Fibroblast of pulmonary artery (primary cell): ENCODE data around the gene IFI30.

Experiments
- DNase-seq: peaks from one replicate; pipeline ENCODE4 v3.0.0-alpha.2; 2010; ENCODE audit warnings: low read depth
- H3K4me3 ChIP-seq: replicated peaks from 2 replicates; pipeline ENCODE4 v1.5.1; 2011; ENCODE audit warnings: low read depth, mild to moderate bottlenecking, control low read depth, low read length, moderate library complexity
- TF ChIP-seq, protein P1 (sequence below): IDR thresholded peaks from 2 replicates; pipeline ENCODE4 v1.5.1; 2011; ENCODE audit warnings: mild to moderate bottlenecking, control low read depth, low read length, inconsistent platforms; ENCODE audit errors: missing control alignments

Gene IFI30

DNA sequence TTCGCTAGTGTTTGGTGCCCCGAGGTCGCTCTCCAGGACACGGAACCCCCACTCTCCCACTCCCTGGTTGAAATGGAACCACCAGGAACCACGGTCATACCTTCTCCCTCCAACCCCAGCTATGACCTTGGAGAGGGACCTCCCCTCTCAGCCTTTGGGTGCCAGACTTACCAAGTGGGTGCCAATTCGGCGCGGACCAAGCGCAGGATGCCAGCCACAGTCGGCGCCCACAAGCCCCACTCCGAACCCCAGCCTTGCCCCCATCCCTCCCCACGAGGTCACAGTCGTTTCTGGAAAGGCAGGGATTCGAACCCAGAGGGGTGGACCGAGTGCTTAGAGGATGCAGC lies 51.7 kb downstream of the IFI30 start:
- no peak for DNase-seq
- TF ChIP-seq, protein P1, sequence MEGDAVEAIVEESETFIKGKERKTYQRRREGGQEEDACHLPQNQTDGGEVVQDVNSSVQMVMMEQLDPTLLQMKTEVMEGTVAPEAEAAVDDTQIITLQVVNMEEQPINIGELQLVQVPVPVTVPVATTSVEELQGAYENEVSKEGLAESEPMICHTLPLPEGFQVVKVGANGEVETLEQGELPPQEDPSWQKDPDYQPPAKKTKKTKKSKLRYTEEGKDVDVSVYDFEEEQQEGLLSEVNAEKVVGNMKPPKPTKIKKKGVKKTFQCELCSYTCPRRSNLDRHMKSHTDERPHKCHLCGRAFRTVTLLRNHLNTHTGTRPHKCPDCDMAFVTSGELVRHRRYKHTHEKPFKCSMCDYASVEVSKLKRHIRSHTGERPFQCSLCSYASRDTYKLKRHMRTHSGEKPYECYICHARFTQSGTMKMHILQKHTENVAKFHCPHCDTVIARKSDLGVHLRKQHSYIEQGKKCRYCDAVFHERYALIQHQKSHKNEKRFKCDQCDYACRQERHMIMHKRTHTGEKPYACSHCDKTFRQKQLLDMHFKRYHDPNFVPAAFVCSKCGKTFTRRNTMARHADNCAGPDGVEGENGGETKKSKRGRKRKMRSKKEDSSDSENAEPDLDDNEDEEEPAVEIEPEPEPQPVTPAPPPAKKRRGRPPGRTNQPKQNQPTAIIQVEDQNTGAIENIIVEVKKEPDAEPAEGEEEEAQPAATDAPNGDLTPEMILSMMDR, result no peak
- H3K4me3 ChIP-seq, result no peak overlapping the region

DNA sequence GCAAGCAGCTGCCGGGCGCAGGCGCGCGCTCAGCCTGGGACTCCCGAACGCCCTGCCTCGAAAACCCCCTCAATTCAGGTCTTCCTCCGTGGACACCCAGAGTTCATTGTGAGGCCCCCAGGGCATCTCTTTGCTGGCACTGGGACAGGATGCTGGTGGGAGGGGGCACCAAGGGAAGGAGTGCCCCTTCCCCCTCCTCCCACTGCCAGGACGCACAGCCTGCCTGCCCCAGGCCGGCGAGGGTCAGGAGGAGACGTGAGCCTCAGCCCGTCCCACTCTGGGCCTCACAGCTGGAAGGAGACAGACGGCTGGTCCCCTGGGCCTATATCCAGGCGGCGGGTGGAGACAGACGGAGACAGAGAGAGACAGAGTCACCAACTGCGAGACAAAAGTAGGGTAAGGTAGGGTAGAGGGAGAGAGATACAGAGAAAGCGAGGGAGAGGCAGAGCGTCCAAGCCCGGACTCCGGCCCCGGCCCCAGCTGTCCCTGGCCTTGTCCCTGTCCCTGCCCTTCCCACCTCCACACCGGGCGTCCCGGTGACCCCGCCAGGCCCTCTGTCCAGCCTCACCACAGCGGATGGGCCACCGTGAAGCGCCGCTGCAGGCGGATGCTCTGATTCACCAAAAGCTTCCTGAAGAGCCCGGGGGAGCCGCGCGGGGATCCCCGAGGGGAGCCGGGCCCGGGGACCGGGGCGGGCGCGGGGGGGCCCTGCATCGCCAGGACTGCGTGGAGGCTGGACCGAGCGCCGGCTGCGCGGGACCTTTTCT lies 52.3 kb downstream of the IFI30 start, which contains the start of gene PDE4C:
Gene PDE4C (minus strand): TSS at position 737 of the 767 bp plus-strand sequence. CDS start 23 bp downstream, at position 714.
- H3K4me3 ChIP-seq, result no peak within 1 kb of the TSS
- TF ChIP-seq, protein P1, result no peak
- no peak for DNase-seq

DNA sequence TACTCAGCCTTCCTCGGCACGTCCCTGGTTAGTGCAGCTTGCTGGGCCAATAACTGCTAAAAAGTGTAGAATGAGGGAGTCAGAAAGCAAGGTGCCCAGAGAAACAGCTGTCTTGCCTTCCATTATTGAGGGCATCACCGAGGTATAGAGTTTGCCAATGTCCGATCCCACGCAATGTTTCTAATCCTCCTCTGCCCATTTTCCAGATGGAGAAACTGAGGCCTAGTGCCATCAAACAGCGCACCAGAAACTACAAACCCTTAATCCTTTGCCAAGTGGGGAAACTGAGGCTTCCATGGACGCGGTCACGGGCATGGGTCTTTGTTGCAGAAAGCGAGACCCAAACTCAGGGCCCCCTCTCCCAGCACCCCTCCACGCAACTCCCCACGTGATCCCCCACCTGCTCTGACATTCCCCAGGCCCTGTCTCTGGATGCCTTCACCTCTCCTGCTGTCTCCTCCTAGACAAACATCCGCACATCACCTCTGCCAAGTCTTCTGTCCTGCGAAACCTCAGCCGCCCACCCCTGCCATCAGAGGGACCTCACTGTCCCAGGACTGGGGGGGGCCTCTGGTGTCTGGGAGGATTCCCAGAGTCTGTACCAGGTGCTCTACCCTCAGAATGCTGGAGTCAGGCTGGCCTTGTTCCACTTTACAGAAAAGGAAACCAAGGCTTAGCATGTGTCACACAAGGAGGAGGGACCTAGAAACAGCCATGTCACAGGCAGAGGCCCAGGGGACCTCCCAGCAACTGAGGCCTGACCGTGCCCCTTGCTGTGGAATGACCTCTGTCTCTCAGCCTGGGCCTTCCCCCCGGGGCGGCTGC lies 53.6 kb downstream of the IFI30 start:
- TF ChIP-seq, protein P1, result no peak
- no peak overlapping the region for H3K4me3 ChIP-seq
- DNase-seq, result no peak
